DMS79 (cell line): ENCODE measurements around the gene REEP2.
"Not testable (repeated sequence)": the region's sequence is repeated elsewhere in the genome, so short reads cannot be mapped to it uniquely, and the experiment has no call there.

Experiments
- DNase-seq: peaks from one replicate; lab custom pipeline; 2025; lab: John Stamatoyannopoulos, UW

Gene REEP2, protein sequence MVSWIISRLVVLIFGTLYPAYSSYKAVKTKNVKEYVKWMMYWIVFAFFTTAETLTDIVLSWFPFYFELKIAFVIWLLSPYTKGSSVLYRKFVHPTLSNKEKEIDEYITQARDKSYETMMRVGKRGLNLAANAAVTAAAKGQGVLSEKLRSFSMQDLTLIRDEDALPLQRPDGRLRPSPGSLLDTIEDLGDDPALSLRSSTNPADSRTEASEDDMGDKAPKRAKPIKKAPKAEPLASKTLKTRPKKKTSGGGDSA

DNA sequence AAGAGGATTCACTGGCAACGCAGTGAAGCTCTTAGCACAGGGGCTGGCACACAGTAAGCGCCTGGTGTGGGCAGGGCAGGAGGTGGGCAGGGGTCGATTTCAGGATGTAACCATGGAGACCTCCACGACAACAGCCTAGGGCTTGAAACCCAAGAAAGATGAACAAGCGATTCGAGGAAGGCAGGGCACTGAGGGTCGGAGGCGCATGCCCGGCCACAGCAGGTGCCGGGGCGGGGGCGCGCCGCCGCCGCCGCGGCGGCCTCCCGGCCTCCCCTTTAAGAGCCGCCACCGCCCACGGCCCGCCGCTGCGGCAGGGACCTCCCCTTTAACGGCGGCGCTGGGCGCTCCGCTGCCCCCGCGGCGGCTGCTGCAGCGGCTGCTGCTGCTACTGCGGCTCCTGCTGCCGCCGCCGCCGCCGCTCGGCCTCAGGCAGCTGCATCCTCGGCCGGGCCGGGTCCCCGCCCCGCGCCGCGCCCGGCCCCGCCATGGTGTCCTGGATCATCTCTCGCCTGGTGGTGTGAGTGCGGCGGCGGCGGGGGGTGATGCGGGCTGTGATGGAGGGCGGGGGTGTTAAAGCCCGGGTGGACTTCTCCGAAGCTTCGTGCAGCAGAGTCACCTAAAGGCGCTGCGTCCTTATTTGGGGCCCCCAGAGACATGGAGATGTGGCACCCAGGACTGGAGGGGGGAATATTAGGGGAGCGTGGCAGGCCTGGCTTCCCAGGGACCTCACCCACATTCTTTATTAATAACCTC is at the start of gene REEP2:
Gene REEP2, plus strand, starts transcription at position 334 of the 753 bp plus-strand sequence. Its CDS starts 152 bp downstream, at position 486.
- DNase-seq, result peak; percentile 13

DNA sequence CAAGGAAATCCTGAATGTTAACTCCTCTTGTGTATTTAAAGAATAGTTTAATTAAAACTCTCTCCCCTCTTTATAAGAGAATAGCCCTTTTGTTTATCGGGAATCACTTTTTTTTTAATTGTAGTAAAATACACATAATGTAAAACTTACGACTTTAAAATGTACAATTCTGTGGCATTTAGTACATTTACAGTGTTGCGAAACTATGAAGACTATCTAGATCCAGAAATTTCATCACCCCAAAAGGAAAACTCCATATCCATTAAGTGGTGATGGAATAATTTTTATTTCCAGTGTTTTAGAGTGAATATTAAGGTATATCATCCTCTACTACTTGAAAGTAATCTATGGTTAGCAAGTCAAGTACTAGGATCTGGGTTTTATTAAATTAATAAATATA is 49.5 kb upstream of the REEP2 start:
- DNase-seq, result no peak

DNA sequence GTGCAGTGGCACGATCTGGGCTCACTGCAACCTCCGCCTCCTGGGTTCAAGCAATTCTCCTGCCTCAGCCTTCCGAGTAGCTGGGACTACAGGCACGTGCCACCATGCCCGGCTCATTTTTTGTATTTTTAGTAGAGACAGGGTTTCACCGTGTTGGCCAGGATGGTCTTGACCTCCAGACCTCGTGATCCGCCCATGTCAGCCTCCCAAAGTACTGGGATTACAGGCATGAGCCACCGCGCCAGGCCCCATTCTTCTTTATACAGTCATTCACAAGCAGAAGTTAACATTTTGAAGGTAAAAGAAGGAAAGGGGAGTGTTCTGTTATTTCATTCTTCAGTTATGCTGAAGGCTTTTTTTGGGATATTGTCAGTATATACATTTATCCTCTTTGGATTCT is 48.9 kb upstream of the REEP2 start:
- DNase-seq, result not testable (repeated sequence)

DNA sequence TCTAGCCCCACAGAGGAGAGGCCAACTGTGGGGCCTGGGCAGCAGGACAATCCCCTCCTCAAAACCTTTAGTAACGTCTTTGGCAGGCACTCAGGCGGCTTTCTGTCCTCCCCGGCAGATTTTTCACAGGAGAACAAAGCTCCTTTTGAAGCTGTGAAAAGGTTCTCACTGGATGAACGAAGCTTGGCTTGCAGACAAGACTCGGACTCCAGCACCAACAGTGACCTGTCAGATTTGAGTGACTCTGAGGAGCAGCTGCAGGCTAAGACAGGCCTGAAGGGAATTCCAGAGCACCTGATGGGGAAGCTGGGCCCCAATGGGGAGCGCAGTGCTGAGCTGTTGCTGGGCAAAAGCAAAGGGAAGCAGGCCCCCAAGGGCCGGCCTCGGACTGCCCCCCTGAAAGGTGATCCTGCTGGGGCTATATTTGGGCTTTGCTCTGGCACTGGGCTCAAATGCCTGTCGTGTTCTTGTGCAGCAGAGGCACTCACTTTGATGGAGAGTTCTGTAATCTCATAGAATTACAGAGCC is 46.9 kb upstream of the REEP2 start:
- no peak for DNase-seq

DNA sequence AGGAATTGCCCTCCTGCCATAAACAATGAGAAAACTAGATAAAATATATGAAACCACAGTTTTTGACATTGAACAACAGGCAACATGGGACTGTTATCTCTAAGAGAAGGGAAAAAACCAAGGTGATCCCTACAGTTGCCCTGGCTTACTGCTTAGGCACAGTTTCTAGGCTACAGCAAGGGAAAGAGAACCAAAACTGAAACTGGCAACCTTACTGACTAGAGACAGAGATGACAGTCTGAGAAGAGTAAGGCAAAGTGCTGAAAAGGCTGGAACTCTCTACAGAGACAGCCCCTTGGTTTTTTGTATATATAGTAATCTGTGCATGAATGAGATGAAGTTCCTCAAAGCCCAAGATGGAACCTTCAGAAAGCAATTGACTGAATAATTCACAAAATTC is 36.2 kb upstream of the REEP2 start:
- DNase-seq, result no peak

DNA sequence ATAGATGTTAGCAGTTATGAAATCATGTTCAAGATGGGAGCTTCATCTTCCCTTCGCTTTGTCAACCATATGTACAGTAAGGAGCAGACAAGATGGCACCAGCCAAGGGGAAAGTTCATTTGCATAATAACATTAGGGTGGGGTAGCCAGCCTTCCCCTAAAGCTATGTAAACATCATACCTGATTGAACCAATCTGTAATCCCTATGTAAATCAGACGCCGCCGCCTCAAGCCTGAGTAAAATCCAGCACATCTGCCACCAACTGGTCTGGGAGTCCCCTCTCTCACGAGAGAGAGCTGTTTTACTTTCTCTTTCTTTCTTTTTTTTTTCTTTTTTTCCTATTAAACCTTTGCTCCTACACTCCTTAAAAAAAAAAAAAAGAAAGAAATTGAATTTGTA is 30.8 kb upstream of the REEP2 start:
- DNase-seq, result no peak

DNA sequence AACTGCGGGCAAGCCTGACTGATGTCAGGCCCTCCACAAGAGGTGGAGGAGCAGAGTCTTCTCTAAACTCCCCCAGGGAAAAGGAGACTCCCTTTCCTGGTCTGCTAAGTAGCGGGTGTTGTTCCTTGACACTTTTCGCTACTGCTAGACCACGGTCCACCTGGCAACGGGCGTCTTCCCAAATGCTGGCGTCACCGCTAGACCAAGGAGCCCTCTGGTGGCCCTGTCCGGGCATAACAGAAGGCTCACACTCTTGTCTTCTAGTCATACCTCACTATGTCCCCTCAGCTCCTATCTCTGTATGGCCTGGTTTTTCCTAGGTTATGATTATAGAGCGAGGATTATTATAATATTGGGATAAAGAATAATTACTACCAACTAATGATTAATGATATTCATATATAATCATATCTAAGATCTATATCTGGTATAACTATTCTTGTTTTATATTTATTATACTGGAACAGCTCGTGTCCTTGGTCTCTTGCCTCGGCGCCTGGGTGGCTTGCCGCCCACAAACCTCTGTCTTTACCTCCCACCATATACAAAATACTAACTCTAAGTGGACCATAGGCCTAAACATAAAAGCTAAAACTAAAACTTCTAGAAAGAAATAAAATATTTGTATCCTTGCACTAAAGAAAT is 27.7 kb upstream of the REEP2 start:
- not testable (repeated sequence) for DNase-seq

DNA sequence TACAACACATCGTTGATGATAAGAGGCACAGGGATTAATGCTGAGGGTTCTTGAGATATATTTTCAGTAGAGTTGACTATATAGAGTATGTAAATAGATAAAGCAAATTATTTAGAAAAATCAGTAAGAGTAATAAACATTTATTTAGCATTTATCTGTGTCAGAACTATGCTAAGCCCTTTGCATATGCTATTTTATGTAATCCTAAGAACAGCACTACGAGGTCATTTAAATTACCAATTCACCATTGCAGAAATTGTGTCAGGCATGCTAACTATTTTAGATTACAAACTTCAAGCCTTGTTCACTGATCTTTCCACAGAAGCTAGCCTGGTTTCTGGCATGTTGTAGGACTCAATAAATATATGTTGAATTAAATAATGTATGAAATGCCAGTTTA is 20.4 kb upstream of the REEP2 start:
- DNase-seq, result no peak

DNA sequence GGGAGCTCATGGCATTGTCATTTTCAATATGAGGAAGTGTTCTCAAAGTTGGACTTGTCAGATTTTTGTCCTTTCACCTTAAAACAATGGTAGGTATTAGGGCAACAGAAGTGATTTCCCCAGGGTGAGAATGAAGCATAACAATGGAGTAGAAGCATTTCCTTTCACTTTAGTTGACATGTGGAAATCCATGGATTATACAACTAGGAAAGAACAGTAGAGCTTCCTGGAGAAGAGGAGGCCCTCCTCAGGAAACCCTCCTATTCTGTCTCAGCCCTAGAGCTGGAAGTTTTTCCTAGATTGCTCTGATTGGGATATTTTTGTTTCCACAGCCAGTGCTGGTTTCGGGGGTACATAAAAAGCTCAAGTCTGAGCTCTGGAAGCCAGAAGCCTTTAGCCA is 13.8 kb upstream of the REEP2 start:
- no peak for DNase-seq

DNA sequence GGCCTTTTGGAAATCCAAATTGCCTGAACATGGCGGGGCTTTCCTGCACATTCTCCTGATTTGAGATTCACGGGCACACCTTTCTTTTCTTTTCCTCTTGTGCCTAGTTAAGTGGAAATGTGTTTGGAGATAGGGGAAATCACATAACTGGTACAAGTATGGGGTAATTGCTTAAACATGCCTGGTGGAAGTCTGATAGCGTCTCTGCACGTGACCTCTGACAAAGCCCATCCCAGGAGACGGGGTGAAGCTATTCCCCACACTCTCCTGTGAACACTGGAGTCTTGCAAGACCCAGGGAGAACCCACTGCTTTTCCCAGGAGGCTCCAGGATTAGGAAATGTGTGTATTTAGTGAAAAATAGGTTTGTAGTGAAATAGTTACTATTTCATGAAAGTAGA is 2.9 kb upstream of the REEP2 start:
- no peak for DNase-seq

DNA sequence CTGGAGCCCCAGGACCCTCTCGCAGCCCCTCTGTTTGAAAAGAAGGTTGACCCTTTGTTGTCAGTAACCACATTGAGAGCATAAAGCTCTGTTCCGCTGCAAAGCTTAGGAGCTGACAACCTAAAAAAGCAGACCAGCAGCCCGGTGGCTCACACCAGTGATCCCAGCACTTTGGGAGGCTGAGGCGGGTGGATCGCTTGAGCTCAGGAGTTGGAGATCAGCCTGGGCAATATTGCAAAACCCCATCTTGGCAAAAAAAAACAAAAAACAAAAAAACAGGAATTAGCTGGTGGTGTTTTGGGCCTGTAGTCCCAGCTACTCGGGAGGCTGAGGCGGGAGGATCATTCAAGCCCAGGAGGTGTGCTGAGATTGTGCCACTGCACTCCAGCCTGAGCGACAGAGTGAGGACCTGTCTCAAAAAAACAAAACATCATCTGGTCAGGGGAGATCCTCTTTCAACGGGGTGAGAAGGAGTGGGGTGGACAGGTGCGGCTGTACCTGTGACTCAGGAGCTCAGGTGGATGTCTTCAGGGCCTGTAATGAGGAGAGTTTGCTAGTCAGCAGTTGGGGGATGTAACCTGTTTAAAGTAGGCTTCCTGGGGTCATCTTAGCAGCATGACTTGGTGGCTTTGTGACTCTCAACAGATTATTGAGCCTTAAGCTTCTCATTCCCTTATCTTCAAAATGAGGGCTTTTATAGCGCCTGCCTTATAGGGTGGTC is 694 bp upstream of the REEP2 start:
- DNase-seq, result no peak

DNA sequence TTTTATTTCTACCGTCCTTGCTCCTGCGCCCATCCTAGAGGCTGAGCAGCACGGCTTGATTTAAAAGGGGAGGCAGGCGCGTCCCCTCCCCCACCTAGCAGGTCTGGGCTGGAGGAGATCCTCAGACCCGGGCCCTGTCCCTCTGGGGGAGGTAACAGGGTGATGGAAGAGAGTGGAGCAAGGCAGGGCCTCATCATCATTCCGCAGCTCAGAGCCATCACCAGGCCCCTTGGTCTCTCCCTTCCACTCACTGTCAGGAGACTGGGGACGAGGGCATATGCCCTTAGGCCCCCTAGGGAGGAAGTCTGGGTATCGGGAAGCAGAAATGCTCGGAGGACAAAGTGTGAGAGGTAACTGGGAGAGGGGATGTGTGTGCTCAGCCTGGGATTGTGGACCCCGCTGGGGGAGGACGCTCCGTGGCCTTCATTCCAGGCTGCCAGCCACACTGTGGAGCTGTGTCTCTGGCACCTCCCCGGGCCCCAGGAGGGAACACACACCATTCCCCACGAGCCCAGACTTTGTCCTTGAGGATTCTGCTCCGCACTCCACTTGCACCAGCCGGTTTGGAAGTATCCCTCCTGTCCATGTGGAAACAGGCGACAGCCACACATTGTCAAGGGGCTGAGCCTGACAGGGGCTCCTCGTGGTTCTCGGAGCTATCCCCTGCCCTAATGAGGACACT is 761 bp downstream of the REEP2 start:
- no peak for DNase-seq

DNA sequence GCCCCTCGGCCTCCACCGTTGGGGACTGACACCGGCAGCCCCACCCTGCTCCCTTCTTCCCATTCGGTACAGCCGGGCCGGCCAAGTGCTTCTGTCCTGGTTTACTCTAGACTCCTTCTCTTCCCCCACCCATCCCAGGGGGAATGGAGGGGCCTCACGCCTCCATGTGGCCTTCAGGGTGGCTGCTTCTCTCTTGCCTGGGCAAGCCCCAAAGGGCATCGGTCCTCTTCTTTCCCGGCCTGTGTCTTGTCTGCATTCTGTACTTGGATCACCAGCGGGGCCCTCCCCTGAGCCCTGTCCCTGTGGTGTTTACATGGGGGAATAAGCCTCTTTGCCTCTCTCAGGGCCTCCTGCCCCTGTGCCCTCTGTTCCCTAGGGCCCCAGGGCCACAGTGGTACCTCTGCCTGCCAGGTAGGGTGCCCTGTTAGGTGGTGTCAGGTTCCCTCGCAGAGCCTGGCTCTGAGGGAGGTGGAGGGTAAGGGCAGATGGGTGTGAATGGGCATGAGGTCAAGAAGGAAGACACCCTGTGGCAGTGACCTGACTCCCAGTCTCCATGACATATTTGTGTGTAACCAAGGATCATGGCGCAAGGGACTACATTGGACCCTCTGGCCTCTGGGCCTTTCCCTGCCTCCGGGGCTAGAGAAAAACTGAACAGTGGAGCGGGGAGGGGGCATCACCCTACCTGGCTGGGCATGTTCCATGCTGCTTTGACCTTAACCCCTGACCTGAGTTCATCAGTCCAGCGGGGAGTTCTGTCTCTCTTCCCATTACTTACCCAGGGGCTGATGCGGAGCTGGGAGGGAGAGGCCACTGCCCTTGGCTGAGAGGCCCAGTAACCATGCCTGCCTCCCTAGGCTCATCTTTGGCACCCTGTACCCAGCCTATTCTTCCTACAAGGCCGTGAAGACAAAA is 1.6 kb downstream of the REEP2 start:
- DNase-seq, result no peak

DNA sequence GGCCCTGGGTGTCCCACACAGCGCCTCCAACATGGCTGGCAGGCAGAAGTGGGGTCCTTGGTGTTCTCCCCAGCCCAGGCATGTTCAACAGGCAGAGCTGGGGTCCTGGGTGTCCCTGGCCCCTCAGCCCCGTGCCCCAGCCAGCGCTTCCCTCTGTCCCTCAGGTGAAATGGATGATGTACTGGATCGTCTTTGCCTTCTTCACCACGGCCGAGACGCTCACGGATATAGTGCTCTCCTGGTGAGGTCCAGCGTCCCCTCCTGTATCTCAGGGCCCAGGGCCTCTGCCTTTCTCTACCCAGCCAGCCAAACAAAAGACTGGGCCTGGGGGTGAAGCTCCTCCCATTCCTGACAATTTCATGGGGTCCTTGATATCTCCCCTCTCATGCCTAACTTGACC is 2.4 kb downstream of the REEP2 start:
- no peak for DNase-seq

DNA sequence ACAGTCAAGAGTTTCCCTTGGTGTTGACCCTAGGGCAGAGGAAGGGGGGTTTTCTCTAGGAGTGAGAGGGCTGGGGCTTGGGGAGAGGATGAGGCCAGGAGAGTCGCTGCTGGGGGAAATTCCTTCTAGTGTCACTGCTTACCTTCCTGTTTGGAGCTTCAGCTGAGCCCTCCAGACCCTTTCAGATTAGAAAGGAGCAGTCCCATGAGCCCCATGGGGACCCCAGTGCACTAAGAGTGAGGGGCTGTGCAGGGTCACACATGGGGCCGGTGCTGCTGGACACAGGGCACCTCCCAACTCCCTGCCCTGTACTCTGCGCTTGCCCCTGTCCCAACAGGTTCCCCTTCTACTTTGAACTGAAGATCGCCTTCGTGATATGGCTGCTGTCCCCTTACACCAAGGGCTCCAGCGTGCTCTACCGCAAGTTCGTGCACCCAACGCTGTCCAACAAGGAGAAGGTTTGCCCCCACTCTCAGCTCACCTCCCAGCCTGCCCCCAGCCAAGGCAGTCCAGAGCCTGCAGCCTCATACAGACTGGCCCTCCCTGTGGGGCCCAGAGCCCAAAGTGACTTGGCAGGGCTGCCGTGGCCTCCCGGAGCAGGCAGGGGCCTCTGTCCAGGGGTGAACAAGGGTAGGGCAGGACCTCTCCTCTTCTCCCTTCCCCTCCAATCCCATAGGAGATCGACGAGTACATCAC is 5.4 kb downstream of the REEP2 start:
- no peak for DNase-seq

DNA sequence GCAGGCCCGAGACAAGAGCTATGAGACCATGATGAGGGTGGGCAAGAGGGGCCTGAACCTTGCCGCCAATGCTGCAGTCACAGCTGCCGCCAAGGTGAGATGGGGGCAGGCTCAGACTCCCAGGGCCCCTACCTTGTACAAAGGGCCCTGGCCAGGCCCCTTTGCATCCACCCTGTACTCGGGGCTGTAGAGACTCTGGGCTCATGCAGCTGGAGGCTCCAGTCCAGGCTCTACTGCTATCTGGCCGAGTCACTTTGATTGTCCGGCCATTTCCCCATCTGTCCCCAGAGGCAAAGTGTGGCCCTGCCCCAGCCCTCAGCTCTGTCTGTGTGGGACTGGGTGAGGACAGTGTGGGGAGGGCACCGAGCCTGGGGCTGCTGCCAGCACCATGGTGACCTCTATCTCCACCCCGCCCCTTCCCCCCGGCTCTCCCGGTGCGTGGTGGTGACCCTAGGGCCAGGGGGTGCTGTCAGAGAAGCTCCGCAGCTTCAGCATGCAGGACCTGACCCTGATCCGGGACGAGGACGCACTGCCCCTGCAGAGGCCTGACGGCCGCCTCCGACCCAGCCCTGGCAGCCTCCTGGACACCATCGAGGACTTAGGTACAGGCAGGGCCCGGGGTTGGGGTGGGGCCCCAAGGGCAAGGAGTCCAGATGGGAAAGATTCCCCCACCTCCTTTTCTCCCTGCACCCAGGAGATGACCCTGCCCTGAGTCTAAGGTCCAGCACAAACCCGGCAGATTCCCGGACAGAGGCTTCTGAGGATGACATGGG is 6.1 kb downstream of the REEP2 start:
- no peak for DNase-seq

DNA sequence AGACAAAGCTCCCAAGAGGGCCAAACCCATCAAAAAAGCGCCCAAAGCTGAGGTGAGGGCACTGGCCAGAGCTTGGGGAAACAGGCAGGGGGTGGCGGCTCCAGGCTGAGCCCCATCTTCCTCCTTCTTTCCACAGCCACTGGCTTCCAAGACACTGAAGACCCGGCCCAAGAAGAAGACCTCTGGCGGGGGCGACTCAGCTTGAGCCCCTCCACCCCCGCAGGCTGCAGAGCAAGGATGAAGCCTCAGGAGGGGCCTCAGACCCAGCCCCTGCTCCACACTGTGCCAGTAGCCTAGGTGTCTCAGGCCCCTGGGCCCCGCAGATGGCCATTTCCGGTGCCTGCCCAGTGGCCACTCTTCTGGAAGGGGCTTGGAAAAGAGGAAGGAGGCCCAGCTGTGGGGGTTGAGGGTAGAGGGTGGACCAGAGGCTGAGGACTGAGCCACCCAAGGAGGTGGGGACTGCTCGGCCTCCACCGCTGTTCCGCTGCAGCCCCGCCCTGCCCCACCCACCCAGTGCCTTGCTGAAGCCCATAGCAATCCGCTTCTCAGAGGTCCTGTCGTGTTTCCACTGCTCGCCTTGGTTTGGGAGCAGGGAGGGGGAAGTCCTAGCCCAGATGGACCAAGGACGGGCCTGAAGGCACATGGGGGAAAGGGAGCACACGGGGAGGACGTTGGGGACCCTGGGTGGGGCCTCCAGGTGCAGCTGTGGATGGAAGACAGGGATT is 6.9 kb downstream of the REEP2 start:
- DNase-seq, result no peak

DNA sequence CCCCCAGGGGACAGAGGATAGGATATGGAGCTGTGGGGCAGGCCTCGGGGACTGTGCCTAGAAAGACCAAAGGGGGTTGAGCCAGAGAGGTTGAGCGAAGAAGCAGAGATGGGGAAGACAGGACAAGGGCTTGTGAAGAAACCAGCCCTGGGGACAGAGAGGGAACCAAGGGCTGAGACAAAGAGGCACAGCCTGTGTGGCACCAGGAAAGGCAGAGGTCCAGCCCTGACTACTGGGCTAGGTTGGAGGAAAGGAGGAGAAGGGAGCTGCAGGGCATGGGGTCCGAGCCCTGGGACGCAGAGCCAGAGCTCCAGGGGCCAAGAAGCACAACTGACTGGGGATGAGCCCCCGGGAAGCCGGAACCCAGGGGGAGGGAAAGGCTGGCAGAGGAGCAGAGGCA is 9.2 kb downstream of the REEP2 start:
- no peak for DNase-seq
